Type B pancreatic cell (in vitro differentiated cells): Measurements from ENCODE around the gene PITPNB. TPM values are rescaled to one million over a fixed set of nuclear protein-coding genes. Genes with fewer than 3 reads are reported as not detected.
A peak's percentile ranks its signal among the peaks of the same experiment; 100 is the strongest.

Experiments
- DNase-seq: peaks from one replicate; pipeline ENCODE4 v3.0.0; 2021; ENCODE audit warnings: mixed read lengths; ENCODE audit not compliant: unreplicated experiment; ENCODE audit errors: extremely low spot score
- H3K27ac Mint-ChIP-seq: 2 replicates; pipeline ENCODE4 v1.8.0; 2021; ENCODE audit warnings: mild to moderate bottlenecking, mixed read lengths
- H3K27me3 Mint-ChIP-seq: 2 replicates; pipeline ENCODE4 v1.8.0; 2021; ENCODE audit warnings: mixed read lengths
- H3K36me3 Mint-ChIP-seq: 2 replicates; pipeline ENCODE4 v1.8.0; 2021; ENCODE audit warnings: mixed read lengths
- H3K4me1 Mint-ChIP-seq: one replicate; pipeline ENCODE4 v1.8.0; 2021; ENCODE audit warnings: mixed read lengths; ENCODE audit not compliant: unreplicated experiment
- H3K4me3 Mint-ChIP-seq: 2 replicates; pipeline ENCODE4 v1.8.0; 2021; ENCODE audit warnings: mild to moderate bottlenecking, mixed read lengths
- H3K9me3 Mint-ChIP-seq: 2 replicates; pipeline ENCODE4 v1.8.0; 2021; ENCODE audit warnings: mixed read lengths
- total RNA-seq: library from RNA; stranded (reverse); gene quantifications from 2 replicates; pipeline ENCODE4 v1.2.1, GENCODE V29; 2021; ENCODE audit warnings: low replicate concordance
- TF ChIP-seq, protein P1 (sequence below): fragments of 200-600 bp; sonication (generic); conservative IDR thresholded peaks from 2 replicates; pipeline ENCODE4 v1.5.0; 2021; ENCODE audit warnings: antibody characterized with exemption, mild to moderate bottlenecking

The PITPNB gene
- total RNA-seq, 1 donor from 2014 or later: 73.2 TPM

DNA sequence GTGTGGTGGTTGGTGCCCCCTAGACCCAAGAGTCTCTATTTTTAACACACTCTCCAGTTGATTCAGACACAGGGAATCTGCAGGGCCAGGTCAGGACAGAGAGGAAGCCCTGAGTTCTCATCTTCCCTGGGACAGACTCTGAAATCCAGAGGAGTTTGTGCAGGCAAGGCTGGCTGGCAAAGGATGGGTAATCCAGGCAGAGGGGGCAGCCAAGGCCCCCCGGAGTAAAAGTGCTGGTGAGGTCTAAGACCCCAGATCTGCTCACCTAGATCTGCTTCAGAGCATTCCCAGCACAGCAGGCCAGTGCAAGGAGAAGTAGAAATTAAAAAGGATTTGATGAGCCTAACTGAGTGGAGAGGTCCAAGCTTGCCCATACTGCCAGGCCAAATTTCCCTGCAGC lies 76.9 kb downstream of the PITPNB start:
- peak; percentile 49 for DNase-seq
- H3K27ac Mint-ChIP-seq: peak overlapping the region; percentile 18
- peaks cover 51% of the 10 kb centered on the region for H3K4me1 Mint-ChIP-seq
- TF ChIP-seq, protein P1, sequence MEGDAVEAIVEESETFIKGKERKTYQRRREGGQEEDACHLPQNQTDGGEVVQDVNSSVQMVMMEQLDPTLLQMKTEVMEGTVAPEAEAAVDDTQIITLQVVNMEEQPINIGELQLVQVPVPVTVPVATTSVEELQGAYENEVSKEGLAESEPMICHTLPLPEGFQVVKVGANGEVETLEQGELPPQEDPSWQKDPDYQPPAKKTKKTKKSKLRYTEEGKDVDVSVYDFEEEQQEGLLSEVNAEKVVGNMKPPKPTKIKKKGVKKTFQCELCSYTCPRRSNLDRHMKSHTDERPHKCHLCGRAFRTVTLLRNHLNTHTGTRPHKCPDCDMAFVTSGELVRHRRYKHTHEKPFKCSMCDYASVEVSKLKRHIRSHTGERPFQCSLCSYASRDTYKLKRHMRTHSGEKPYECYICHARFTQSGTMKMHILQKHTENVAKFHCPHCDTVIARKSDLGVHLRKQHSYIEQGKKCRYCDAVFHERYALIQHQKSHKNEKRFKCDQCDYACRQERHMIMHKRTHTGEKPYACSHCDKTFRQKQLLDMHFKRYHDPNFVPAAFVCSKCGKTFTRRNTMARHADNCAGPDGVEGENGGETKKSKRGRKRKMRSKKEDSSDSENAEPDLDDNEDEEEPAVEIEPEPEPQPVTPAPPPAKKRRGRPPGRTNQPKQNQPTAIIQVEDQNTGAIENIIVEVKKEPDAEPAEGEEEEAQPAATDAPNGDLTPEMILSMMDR: no peak
- no peaks in the 10 kb centered on the region for H3K27me3 Mint-ChIP-seq
- peaks cover 6% of the 10 kb centered on the region for H3K9me3 Mint-ChIP-seq
- H3K4me3 Mint-ChIP-seq: peak overlapping the region; percentile 14
- peaks cover 10% of the 10 kb centered on the region for H3K36me3 Mint-ChIP-seq

DNA sequence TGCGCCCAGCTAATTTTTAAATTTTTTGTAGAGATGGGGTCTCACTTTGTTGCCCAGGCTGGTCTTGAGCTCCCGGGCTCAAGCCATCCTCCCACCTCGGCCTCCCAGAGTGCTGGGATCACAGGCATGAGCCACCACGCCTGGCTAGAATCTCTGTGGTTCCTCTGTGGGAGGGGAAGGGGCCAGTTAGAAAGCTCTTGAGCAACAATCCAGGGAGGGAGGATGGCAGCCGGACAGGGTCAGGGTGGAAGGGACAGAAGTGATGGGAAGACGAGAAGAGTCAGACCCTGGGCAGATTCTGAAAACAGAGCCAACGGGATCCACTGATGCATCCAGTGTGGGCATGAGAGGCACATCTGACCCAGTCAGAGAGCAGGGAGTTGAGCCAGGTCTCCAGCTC lies 78.6 kb downstream of the PITPNB start:
- Mint-ChIP-seq H3K36me3 (peaks cover 4% of the 10 kb centered on the region), H3K27ac (no peak overlapping the region), H3K27me3 (no peaks in the 10 kb centered on the region), H3K9me3 (peaks cover 6% of the 10 kb centered on the region), H3K4me3 (no peak overlapping the region), H3K4me1 (peaks cover 48% of the 10 kb centered on the region)
- TF ChIP-seq, protein P1: no peak
- DNase-seq: peak; percentile 43

DNA sequence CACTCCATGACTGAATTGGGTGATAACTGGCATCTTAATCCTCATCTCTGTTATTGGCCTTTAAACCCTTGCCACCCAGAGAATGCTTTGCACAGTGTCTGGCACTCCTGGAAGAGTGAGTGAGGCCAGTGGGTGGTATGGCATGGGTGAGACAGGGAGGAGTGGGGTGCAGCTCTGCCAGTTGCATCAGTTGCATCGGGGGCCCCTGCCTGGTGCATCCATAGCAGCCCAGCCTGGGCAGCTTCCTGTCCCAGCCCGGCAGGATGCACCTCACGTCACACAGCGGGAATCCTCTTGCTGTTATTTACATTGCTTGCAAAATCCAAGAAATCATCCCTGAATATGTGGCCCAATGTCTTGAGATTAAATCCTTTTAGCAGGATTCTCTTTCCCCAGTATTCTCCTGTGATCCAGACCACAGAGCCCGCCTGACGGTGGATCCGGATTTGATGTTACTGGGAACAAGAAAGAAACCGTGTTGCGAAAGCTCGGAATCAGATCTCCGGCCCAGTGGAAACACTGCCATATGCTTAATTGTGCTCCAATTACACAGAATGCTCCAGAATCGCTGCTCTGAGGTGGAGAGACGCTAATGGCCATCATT lies 79.9 kb downstream of the PITPNB start:
- H3K27me3 Mint-ChIP-seq: no peaks in the 10 kb centered on the region
- TF ChIP-seq, protein P1: no peak
- H3K36me3 Mint-ChIP-seq: peaks cover 4% of the 10 kb centered on the region
- peaks cover 49% of the 10 kb centered on the region for H3K4me1 Mint-ChIP-seq
- H3K9me3 Mint-ChIP-seq: peaks cover 6% of the 10 kb centered on the region
- DNase-seq: no peak
- no peak overlapping the region for H3K27ac Mint-ChIP-seq
- H3K4me3 Mint-ChIP-seq: no peak overlapping the region

DNA sequence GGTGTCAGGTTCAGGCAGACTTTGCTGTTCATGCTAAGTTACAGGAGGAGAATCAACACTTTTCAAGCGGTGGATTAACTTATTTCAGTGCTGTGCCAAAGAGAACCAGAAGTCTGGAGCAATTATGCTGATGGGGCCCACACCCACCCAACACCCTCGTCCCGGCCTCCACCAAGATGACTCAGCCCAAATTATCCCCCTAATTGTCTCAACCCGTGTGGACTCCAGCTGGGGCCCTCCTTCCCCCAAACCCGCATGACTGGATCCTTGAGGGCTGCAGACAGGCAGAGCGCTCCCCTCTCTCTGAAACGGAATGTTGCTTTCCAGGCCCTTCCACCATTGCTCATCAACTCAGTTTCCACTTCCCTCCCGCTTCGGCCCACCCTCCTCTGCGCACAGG lies 82.9 kb downstream of the PITPNB start:
- TF ChIP-seq, protein P1: no peak
- Mint-ChIP-seq H3K9me3 (peaks cover 6% of the 10 kb centered on the region), H3K27me3 (no peaks in the 10 kb centered on the region), H3K4me1 (peaks cover 39% of the 10 kb centered on the region), H3K36me3 (peaks cover 4% of the 10 kb centered on the region), H3K27ac (peak overlapping the region; percentile 24), H3K4me3 (peak overlapping the region; percentile 32)
- no peak for DNase-seq

DNA sequence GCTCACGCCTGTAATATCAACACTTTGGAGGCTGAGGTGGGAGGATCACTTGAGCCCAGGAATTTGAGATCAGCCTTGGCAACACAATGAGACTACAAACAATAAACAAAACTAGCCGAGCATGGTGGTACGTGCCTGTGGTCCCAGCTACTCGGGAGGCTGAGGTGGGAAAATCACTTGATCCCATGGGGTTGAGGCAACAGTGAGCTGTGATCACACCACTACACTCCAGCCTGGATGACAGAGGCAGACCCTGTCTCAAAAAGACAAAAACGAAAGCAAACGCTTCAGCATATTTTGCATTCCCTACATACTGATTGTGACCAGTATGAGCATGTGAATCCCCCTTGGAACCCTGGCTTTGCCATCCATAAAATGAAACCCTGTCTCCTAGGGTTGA lies 83.6 kb downstream of the PITPNB start:
- no peak for DNase-seq
- peaks cover 4% of the 10 kb centered on the region for H3K36me3 Mint-ChIP-seq
- H3K27me3 Mint-ChIP-seq: no peaks in the 10 kb centered on the region
- TF ChIP-seq, protein P1: no peak
- H3K9me3 Mint-ChIP-seq: peaks cover 6% of the 10 kb centered on the region
- H3K4me1 Mint-ChIP-seq: peaks cover 44% of the 10 kb centered on the region
- peak overlapping the region; percentile 24 for H3K27ac Mint-ChIP-seq
- H3K4me3 Mint-ChIP-seq: peak overlapping the region; percentile 22
